Calu3 (cell line): Measurements from ENCODE around the gene ADIPOR2. TPM values are rescaled to one million over a fixed set of nuclear protein-coding genes. Genes with fewer than 3 reads are reported as not detected.

ENCODE experiments used
- BruUV-seq: library from RNA; stranded (reverse); fragments of 400-500 nt; replicated peaks from 2 replicates; lab custom pipeline; 2021; lab: Mats Ljungman, UMichigan
- CTCF ChIA-PET: fragments of 300-600 bp; sonication (Branson Sonifier 250); formaldehyde crosslinking; loops from one replicate; lab custom pipeline; 2022; ENCODE audit warnings: antibody characterized with exemption; lab: Charles Lee
- DNase-seq: peaks from one replicate; pipeline ENCODE4 v3.0.0; 2022
- H3K27ac Mint-ChIP-seq: one replicate; pipeline ENCODE4 v1.8.0; 2022; ENCODE audit warnings: mixed read lengths; ENCODE audit not compliant: unreplicated experiment
- H3K27me3 Mint-ChIP-seq: one replicate; pipeline ENCODE4 v1.8.0; 2022; ENCODE audit warnings: mixed read lengths; ENCODE audit not compliant: unreplicated experiment
- H3K36me3 Mint-ChIP-seq: one replicate; pipeline ENCODE4 v1.8.0; 2022; ENCODE audit warnings: mild to moderate bottlenecking, moderate library complexity, mixed read lengths; ENCODE audit not compliant: insufficient read depth, unreplicated experiment
- H3K4me1 Mint-ChIP-seq: one replicate; pipeline ENCODE4 v1.8.0; 2022; ENCODE audit warnings: mild to moderate bottlenecking, low read depth, mixed read lengths; ENCODE audit not compliant: unreplicated experiment
- H3K4me3 Mint-ChIP-seq: one replicate; pipeline ENCODE4 v1.8.0; 2022; ENCODE audit warnings: mild to moderate bottlenecking, low read depth, moderate library complexity, mixed read lengths; ENCODE audit not compliant: unreplicated experiment
- H3K9me3 Mint-ChIP-seq: one replicate; pipeline ENCODE4 v1.8.0; 2022; ENCODE audit warnings: low read depth, mixed read lengths; ENCODE audit not compliant: unreplicated experiment
- intact Hi-C: fragments of 100-400 bp; cut with micrococcal nuclease; formaldehyde crosslinking; loops from one replicate; pipeline ENCODE4 v1.10.0; 2022; ENCODE audit not compliant: unreplicated experiment
- total RNA-seq: library from RNA; stranded (reverse); gene quantifications from 2 replicates; pipeline ENCODE4 v1.2.3, GENCODE V29; 2022
- TF ChIP-seq, protein P1 (sequence below): fragments of 200-600 bp; IDR thresholded peaks from one replicate; pipeline ENCODE4 v1.8.0; 2022; ENCODE audit warnings: antibody characterized with exemption; ENCODE audit not compliant: unreplicated experiment

The ADIPOR2 gene
- total RNA-seq, 1 experiment from 2014 or later = 90.3 TPM

DNA sequence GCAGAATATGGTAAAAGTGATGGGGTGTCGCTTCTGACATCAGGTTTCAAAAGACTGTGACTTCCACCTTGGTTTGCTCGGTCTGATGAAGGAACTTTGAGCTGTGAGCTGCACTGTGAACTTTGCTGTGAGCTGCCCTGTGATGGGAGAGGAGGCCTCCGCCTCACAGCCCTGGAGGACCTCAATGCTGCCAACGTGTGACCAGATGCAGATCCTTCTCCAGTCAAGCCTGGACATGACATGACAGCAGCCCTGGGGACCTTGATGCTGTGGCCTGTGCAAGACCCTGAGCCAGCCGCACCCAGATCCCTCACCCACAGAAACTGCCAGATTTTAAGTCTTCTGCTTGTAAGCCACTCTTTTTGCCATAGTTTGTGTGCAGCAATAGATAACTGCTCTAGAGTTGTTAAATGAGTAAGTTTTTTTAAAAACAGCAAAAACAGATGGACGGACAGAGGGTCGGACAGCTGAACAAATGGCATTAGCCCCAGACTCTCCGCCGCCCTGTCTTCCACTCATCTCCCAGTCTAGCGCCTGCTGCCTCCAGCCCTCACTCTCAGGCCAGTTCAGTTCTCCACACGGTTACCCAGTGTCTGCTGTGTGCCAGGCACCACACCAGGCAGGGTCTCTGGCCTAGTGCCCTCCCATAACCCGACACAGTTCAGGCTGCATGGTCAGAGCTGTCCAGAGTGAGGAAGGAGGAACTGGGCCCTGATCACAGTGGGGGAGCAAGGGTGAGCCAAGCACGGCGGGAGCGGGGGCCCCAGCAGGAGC is 116.4 kb downstream of the ADIPOR2 start:
- CTCF ChIA-PET = no interaction called here
- TF ChIP-seq, protein P1, sequence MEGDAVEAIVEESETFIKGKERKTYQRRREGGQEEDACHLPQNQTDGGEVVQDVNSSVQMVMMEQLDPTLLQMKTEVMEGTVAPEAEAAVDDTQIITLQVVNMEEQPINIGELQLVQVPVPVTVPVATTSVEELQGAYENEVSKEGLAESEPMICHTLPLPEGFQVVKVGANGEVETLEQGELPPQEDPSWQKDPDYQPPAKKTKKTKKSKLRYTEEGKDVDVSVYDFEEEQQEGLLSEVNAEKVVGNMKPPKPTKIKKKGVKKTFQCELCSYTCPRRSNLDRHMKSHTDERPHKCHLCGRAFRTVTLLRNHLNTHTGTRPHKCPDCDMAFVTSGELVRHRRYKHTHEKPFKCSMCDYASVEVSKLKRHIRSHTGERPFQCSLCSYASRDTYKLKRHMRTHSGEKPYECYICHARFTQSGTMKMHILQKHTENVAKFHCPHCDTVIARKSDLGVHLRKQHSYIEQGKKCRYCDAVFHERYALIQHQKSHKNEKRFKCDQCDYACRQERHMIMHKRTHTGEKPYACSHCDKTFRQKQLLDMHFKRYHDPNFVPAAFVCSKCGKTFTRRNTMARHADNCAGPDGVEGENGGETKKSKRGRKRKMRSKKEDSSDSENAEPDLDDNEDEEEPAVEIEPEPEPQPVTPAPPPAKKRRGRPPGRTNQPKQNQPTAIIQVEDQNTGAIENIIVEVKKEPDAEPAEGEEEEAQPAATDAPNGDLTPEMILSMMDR = no peak
- Mint-ChIP-seq H3K27ac (no peak overlapping the region), H3K4me3 (no peak overlapping the region), H3K27me3 (peaks cover 30% of the 10 kb centered on the region), H3K9me3 (peaks cover 2% of the 10 kb centered on the region), H3K4me1 (peaks cover 15% of the 10 kb centered on the region), H3K36me3 (no peaks in the 10 kb centered on the region)
- intact Hi-C loops = no loop called here
- DNase-seq = no peak
- no TSS peak for BruUV-seq

DNA sequence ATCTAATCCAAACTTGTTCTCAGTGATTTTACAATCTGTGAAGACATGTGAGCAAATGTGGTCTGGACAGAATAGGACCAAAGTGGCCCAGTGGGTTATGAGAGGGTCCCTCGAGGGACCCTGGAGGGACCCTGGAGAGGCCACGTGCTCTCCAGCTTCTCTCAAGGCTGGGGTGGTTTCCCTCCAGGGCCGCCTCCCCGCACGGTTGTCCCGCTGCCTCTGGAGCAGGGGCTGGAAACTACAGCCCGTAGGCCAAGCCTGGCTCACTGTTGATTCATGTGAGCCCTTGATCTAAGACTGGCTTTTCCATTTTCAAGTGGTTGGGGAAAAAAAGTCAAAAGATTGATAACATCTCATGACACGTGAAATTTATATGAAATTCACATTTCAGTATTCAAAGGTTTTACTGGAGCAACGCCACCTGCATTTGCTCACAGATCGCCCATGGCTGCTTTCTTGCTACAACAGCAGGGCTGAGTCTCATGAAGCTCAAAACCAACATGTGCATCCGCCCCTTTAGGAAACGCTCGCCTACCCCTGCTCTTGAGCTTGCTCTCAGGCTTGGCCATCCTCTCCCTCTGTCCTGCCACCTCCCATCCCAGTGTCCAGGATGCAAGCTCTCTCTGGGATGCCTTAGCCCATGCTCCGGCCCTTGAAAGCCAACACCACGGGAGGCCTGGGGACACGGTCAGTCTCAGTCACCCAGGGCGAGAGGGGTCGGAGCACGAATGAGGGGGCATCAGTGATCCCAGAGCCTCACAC is 117.3 kb downstream of the ADIPOR2 start:
- H3K4me3 Mint-ChIP-seq = no peak overlapping the region
- CTCF ChIA-PET = no interaction called here
- TF ChIP-seq, protein P1 = no peak
- H3K36me3 Mint-ChIP-seq = no peaks in the 10 kb centered on the region
- no peak for DNase-seq
- no peak overlapping the region for H3K27ac Mint-ChIP-seq
- intact Hi-C loops = no loop called here
- peaks cover 15% of the 10 kb centered on the region for H3K4me1 Mint-ChIP-seq
- H3K27me3 Mint-ChIP-seq = peaks cover 25% of the 10 kb centered on the region
- BruUV-seq = no TSS peak
- peaks cover 2% of the 10 kb centered on the region for H3K9me3 Mint-ChIP-seq

DNA sequence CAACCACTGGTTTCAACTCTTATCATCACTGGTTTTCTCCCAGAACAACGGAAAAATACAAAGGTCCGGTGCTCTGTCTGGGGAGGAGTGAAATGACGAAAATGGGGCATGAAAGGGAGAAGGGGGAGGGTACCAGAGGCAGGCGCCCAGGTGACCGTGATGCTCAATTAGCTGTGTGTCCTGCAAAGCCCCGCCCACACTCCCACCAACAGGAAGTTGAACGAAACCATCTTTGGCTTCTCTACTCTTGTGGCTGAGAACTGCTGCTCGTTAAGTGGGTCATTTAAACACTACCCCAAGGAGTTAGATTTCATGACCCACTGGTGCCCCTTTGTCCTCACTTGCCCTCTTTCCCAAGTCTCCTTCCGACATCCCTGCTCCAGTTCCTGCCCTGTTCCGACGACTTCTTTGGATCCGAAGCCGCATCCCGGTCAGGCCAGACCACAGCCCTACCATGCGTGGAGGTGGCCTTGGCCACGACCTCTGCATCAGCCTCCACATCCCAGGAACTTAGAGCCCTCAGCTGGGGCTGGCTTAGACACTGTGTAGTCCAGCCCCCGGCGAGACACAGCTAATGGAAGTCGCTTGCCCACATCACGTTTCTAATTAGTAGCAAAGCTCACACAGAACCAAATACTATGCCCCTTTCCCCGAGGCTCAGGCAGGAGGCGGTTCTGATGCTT is 118.1 kb downstream of the ADIPOR2 start:
- intact Hi-C loops = no loop called here
- Mint-ChIP-seq H3K36me3 (no peaks in the 10 kb centered on the region), H3K9me3 (peaks cover 2% of the 10 kb centered on the region), H3K27me3 (peaks cover 33% of the 10 kb centered on the region), H3K4me1 (peaks cover 15% of the 10 kb centered on the region), H3K4me3 (no peak overlapping the region), H3K27ac (no peak overlapping the region)
- CTCF ChIA-PET = no interaction called here
- BruUV-seq = no TSS peak
- TF ChIP-seq, protein P1 = no peak
- DNase-seq = no peak

DNA sequence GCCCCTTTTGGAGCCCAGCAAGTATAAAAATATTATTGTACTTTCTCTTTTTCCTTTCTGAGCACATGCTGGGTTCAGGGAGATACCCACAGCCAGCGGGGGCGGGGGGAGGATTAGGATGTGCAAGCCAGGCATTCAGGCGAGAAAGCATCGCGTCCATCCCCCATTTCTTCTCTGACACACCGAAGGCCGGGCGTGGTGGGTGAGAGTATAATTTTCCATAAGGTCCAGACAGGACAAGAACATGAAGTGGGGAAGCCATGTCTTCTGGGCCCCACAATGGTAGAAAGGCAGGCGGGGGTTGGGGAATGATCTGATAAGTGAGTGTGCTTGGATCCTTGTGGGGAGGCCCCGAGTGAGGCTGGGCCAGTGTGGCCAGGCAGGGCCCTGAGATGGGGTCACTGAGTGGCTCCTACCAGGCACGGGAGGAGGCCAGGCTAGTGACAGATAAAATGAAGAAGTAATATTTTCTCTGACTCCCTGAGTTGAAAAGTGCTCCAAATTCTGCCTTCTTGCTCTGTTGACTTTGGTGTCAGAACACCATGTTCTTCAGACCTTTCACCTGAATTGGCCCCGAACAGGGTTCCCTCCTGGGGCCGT is 118.8 kb downstream of the ADIPOR2 start:
- Mint-ChIP-seq H3K4me1 (peaks cover 15% of the 10 kb centered on the region), H3K27me3 (peaks cover 40% of the 10 kb centered on the region), H3K27ac (no peak overlapping the region), H3K9me3 (no peaks in the 10 kb centered on the region), H3K4me3 (no peak overlapping the region), H3K36me3 (no peaks in the 10 kb centered on the region)
- intact Hi-C loops = no loop called here
- TF ChIP-seq, protein P1 = no peak
- no peak for DNase-seq
- CTCF ChIA-PET = no interaction called here
- no TSS peak for BruUV-seq
